ENCODE measurements around the gene MATCAP1. TPM values are rescaled to one million over a fixed set of nuclear protein-coding genes. Genes with fewer than 3 reads are reported as not detected.

The MATCAP1 gene
- total RNA-seq, 1 experiment from 2014 or later: 22.2 TPM

DNA sequence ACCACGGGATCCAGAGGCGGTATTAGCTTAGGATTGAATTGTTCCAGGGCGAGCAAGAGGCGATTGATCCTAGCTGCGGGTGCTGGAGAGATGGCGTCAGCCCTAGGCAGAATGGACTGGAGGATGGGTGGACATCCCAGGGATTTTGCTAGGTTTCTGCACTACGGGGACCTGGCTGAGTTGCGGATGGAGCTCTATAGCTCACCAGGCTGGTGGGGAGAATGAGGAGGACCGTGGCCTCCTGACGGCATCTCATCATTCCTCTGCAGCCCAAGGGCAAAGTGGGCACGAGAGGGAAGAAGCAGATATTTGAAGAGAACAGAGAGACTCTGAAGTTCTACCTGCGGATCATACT is 43.8 kb upstream of the MATCAP1 start:
- Histone ChIP-seq H3K4me1 (peaks cover 7% of the 10 kb centered on the region; the same call in 1 of the 2 replicates), H3K27me3 (replicated peaks; ENCODE audit: control insufficient read depth, insufficient read depth, low read length) (no peaks in the 10 kb centered on the region), H3K36me3 (ENCODE audit: control insufficient read depth, insufficient read depth, low read length) (peaks cover 11% of the 10 kb centered on the region), H3K4me3 (ENCODE audit: low read depth, low read length) (peak overlapping the region; percentile 96), H3K9me3 (no peaks in the 10 kb centered on the region)
- Mint-ChIP-seq H3K9me3 (ENCODE audit: unreplicated experiment) (no peaks in the 10 kb centered on the region), H3K27ac (ENCODE audit: unreplicated experiment) (peak overlapping the region; percentile 98), H3K4me3 (ENCODE audit: unreplicated experiment) (peak overlapping the region; percentile 98), H3K36me3 (ENCODE audit: insufficient read depth, unreplicated experiment) (peaks cover 55% of the 10 kb centered on the region), H3K27me3 (ENCODE audit: insufficient read depth, unreplicated experiment) (no peaks in the 10 kb centered on the region), H3K4me1 (ENCODE audit: low read depth, unreplicated experiment) (peaks cover 20% of the 10 kb centered on the region)
- CTCF ChIA-PET: interaction anchor here (0.6 to 2.2 kb wide), 10 partner anchors 20 to 294 kb away, joined by 3 to 31 read pairs (median 4); partner anchors contain the start of genes ELMO3 and FHOD1
- POLR2A ChIA-PET: interaction anchor here (0.5 to 1.6 kb wide), 6 partner anchors 10 to 432 kb away, joined by 3 to 55 read pairs (median 4); partner anchors contain the start of genes ACD, ELMO3 and FHOD1
- intact Hi-C loops (cut with micrococcal nuclease; ENCODE audit: unreplicated experiment): loop anchor here (1.0 to 2.0 kb wide), 2 partner anchors 19 to 29 kb away; partner anchors contain the start of gene ELMO3
- BruUV-seq (replicated peaks): no TSS peak
- TF ChIP-seq CTCF (IDR thresholded peaks at IDR 0.05; ENCODE audit: insufficient read depth in 1 of 2, low read depth in 1 of 2, low read length in 1 of 2, severe bottlenecking in 1 of 2, unreplicated experiment in 1 of 2): no peak
- DNase-seq: no peak

DNA sequence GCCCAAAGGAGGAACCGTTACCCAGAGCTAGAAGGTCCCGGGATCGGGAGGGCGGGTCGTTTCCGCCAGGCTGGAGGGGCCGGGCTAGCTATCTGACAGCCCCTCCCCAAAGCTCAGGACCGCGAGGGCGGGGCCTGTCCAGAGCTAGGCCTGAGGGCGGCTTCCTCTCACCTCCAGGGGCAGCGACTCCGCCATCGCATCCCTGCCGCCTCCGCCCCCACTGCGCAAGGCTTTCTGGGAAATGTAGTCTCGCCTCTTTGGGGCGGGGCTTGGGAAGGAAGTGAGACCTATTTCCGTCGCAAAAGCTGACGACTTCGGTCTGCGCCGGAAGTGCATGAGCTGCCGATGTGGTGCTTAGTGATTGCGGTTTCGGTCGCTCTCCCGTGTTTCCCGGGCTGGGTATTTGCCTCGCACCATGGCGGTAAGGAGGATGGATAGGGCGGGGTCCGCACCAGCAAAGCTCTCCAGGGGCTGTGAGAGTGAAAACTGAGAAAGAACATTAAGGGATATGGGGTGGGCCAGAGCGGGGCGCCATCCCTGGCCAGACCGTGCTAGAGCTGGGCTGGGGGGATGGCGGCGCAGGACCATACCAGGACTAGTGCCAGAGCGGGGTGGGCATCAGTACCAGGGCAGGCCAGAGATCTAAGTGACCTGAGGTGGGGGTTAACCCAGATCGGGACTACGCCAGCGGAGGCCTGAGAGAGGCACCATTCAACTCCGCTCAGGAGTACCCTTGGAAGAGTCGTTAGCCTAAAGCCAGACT is 43.2 kb upstream of the MATCAP1 start, which contains the start of gene TMEM208:
TSS of gene TMEM208 (plus strand) at position 327 of the 763 bp plus-strand sequence. CDS start at position 416, 89 bp downstream.
- peaks cover 49% of the 10 kb centered on the region for H3K36me3 Mint-ChIP-seq (ENCODE audit: insufficient read depth, unreplicated experiment)
- no peaks in the 10 kb centered on the region for H3K9me3 Mint-ChIP-seq (ENCODE audit: unreplicated experiment)
- peak within 1 kb of the TSS; percentile 98 for H3K4me3 Mint-ChIP-seq (ENCODE audit: unreplicated experiment)
- intact Hi-C loops (cut with micrococcal nuclease; ENCODE audit: unreplicated experiment): loop anchor here (1.0 to 2.0 kb wide), 2 partner anchors 19 to 28 kb away; partner anchors contain the start of gene ELMO3
- H3K27me3 Mint-ChIP-seq (ENCODE audit: insufficient read depth, unreplicated experiment): no peaks in the 10 kb centered on the region
- peaks cover 20% of the 10 kb centered on the region for H3K4me1 Mint-ChIP-seq (ENCODE audit: low read depth, unreplicated experiment)
- TF ChIP-seq CTCF (IDR thresholded peaks at IDR 0.05; ENCODE audit: insufficient read depth in 1 of 2, low read depth in 1 of 2, low read length in 1 of 2, severe bottlenecking in 1 of 2, unreplicated experiment in 1 of 2): peak in 1 of 2 experiments; percentile 28
- DNase-seq: peak; percentile 100
- peak within 1 kb of the TSS; percentile 98 for H3K27ac Mint-ChIP-seq (ENCODE audit: unreplicated experiment)
- H3K4me3 ChIP-seq (ENCODE audit: low read depth, low read length): peak within 1 kb of the TSS; percentile 96
- H3K4me1 ChIP-seq: peaks cover 7% of the 10 kb centered on the region; the same call in 1 of the 2 replicates
- H3K36me3 ChIP-seq (ENCODE audit: control insufficient read depth, insufficient read depth, low read length): peaks cover 11% of the 10 kb centered on the region
- no peaks in the 10 kb centered on the region for H3K27me3 ChIP-seq (replicated peaks; ENCODE audit: control insufficient read depth, insufficient read depth, low read length)
- ChIA-PET CTCF (interaction anchor here (0.6 to 2.2 kb wide), 12 partner anchors 10 to 262 kb away, joined by 3 to 31 read pairs (median 4); partner anchors contain the start of genes ELMO3 and FHOD1), POLR2A (interaction anchor here (0.5 to 1.6 kb wide), 12 partner anchors 10 to 433 kb away, joined by 3 to 55 read pairs (median 4); partner anchors contain the start of genes ACD, E2F4, ELMO3 and FHOD1)
- no TSS peak for BruUV-seq (replicated peaks)
- H3K9me3 ChIP-seq: no peaks in the 10 kb centered on the region

GRCh38 chr16:67226295-67226803 is 42.6 kb upstream of the MATCAP1 start:
- intact Hi-C loops (cut with micrococcal nuclease; ENCODE audit: unreplicated experiment): loop anchor here (2.0 kb wide), 1 partner anchor 28 kb away; the partner anchor contains the start of gene ELMO3
- no peak for DNase-seq
- TF ChIP-seq CTCF (IDR thresholded peaks at IDR 0.05; ENCODE audit: insufficient read depth in 1 of 2, low read depth in 1 of 2, low read length in 1 of 2, severe bottlenecking in 1 of 2, unreplicated experiment in 1 of 2): no peak
- Mint-ChIP-seq H3K27me3 (ENCODE audit: insufficient read depth, unreplicated experiment) (no peaks in the 10 kb centered on the region), H3K9me3 (ENCODE audit: unreplicated experiment) (no peaks in the 10 kb centered on the region), H3K27ac (ENCODE audit: unreplicated experiment) (peak overlapping the region; percentile 98), H3K36me3 (ENCODE audit: insufficient read depth, unreplicated experiment) (peaks cover 44% of the 10 kb centered on the region), H3K4me1 (ENCODE audit: low read depth, unreplicated experiment) (peaks cover 20% of the 10 kb centered on the region), H3K4me3 (ENCODE audit: unreplicated experiment) (peak overlapping the region; percentile 98)
- H3K9me3 ChIP-seq: no peaks in the 10 kb centered on the region
- POLR2A ChIA-PET: interaction anchor here (0.6 to 1.6 kb wide), 11 partner anchors 9 to 434 kb away, joined by 3 to 55 read pairs (median 4); partner anchors contain the start of genes ACD, E2F4, ELMO3 and FHOD1
- peak overlapping the region; percentile 96 for H3K4me3 ChIP-seq (ENCODE audit: low read depth, low read length)
- BruUV-seq (replicated peaks): no TSS peak
- peaks cover 10% of the 10 kb centered on the region for H3K36me3 ChIP-seq (ENCODE audit: control insufficient read depth, insufficient read depth, low read length)
- H3K27me3 ChIP-seq (replicated peaks; ENCODE audit: control insufficient read depth, insufficient read depth, low read length): no peaks in the 10 kb centered on the region
- CTCF ChIA-PET: interaction anchor here (0.7 to 2.2 kb wide), 10 partner anchors 10 to 208 kb away, joined by 3 to 31 read pairs (median 4); partner anchors contain the start of genes ELMO3 and FHOD1
- peaks cover 7% of the 10 kb centered on the region; the same call in 1 of the 2 replicates for H3K4me1 ChIP-seq

All from Caco-2 (cell line).